HEK293 (cell line): ENCODE data around the gene TESK2.

Experiments used
- AEBP2 ChIP-seq: fragments of 450-650 bp; formaldehyde crosslinking; IDR thresholded peaks from 2 replicates; pipeline ENCODE4 v1.5.1; 2016; ENCODE audit warnings: missing biosample characterization, missing genetic modification characterization, borderline replicate concordance
- CTCF ChIP-seq: fragments of 450-650 bp; formaldehyde crosslinking; IDR thresholded peaks from 2 replicates; pipeline ENCODE4 v1.5.1; 2016; ENCODE audit warnings: missing biosample characterization, missing genetic modification characterization
- IKZF3 ChIP-seq: fragments of 450-650 bp; IDR thresholded peaks from 2 replicates; pipeline ENCODE4 v1.5.0; 2018; ENCODE audit warnings: missing biosample characterization, mild to moderate bottlenecking, missing genetic modification characterization, moderate library complexity
- KLF7 ChIP-seq: fragments of 450-650 bp; formaldehyde crosslinking; IDR thresholded peaks from 2 replicates; pipeline ENCODE4 v1.5.1; 2016; ENCODE audit warnings: missing biosample characterization, missing genetic modification characterization, borderline replicate concordance
- MEIS1 ChIP-seq: sonication (generic); formaldehyde crosslinking; IDR thresholded peaks from 2 replicates; pipeline ENCODE4 v1.8.1; 2022; ENCODE audit warnings: missing genetic modification reagents, mild to moderate bottlenecking, borderline replicate concordance
- OSR2 ChIP-seq: fragments of 450-650 bp; formaldehyde crosslinking; IDR thresholded peaks from 2 replicates; pipeline ENCODE4 v1.5.1; 2016; ENCODE audit warnings: missing biosample characterization, missing genetic modification characterization
- OVOL3 ChIP-seq: fragments of 450-650 bp; formaldehyde crosslinking; IDR thresholded peaks from 2 replicates; pipeline ENCODE4 v1.5.1; 2016; ENCODE audit warnings: missing biosample characterization, missing genetic modification characterization
- TSHZ1 ChIP-seq: fragments of 450-650 bp; formaldehyde crosslinking; IDR thresholded peaks from 2 replicates; pipeline ENCODE4 v1.5.1; 2016; ENCODE audit warnings: missing biosample characterization, missing genetic modification characterization, borderline replicate concordance
- WT1 ChIP-seq: fragments of 450-650 bp; formaldehyde crosslinking; IDR thresholded peaks from 2 replicates; pipeline ENCODE4 v1.5.1; 2016; ENCODE audit warnings: missing biosample characterization, missing genetic modification characterization
- YY2 ChIP-seq: fragments of 450-650 bp; formaldehyde crosslinking; IDR thresholded peaks from 2 replicates; pipeline ENCODE4 v1.5.1; 2016; ENCODE audit warnings: missing biosample characterization, missing genetic modification characterization
- ZBTB17 ChIP-seq: fragments of 450-650 bp; formaldehyde crosslinking; IDR thresholded peaks from 2 replicates; pipeline ENCODE4 v1.5.1; 2016; ENCODE audit warnings: missing biosample characterization, missing genetic modification characterization
- ZFP3 ChIP-seq: fragments of 450-650 bp; formaldehyde crosslinking; IDR thresholded peaks from 2 replicates; pipeline ENCODE4 v1.5.1; 2016; ENCODE audit warnings: low read depth, missing biosample characterization, missing genetic modification characterization
- ZNF169 ChIP-seq: fragments of 450-650 bp; formaldehyde crosslinking; IDR thresholded peaks from 2 replicates; pipeline ENCODE4 v1.5.1; 2016; ENCODE audit warnings: missing biosample characterization, missing genetic modification characterization
- ZNF366 ChIP-seq: fragments of 450-650 bp; formaldehyde crosslinking; conservative IDR thresholded peaks from 2 replicates; pipeline ENCODE4 v1.5.1; 2016; ENCODE audit warnings: missing biosample characterization, missing genetic modification characterization
- ZNF391 ChIP-seq: fragments of 450-650 bp; formaldehyde crosslinking; IDR thresholded peaks from 2 replicates; pipeline ENCODE4 v1.5.1; 2016; ENCODE audit warnings: low read depth, missing biosample characterization, missing genetic modification characterization, borderline replicate concordance
- ZNF423 ChIP-seq: fragments of 450-650 bp; formaldehyde crosslinking; IDR thresholded peaks from 2 replicates; pipeline ENCODE4 v1.5.1; 2016; ENCODE audit warnings: missing biosample characterization, missing genetic modification characterization
- ZNF449 ChIP-seq: fragments of 450-650 bp; formaldehyde crosslinking; IDR thresholded peaks from 2 replicates; pipeline ENCODE4 v1.5.1; 2017; ENCODE audit warnings: missing biosample characterization, mild to moderate bottlenecking, missing genetic modification characterization, moderate library complexity
- ZNF488 ChIP-seq: fragments of 450-650 bp; formaldehyde crosslinking; IDR thresholded peaks from 2 replicates; pipeline ENCODE4 v1.5.1; 2016; ENCODE audit warnings: missing biosample characterization, missing genetic modification characterization
- ZNF501 ChIP-seq: fragments of 450-650 bp; formaldehyde crosslinking; IDR thresholded peaks from 2 replicates; pipeline ENCODE4 v1.5.1; 2016; ENCODE audit warnings: missing biosample characterization, missing genetic modification characterization
- ZNF580 ChIP-seq: fragments of 450-650 bp; formaldehyde crosslinking; IDR thresholded peaks from 2 replicates; pipeline ENCODE4 v1.5.1; 2016; ENCODE audit warnings: missing biosample characterization, missing genetic modification characterization
- ZNF585B ChIP-seq: fragments of 450-650 bp; formaldehyde crosslinking; IDR thresholded peaks from 2 replicates; pipeline ENCODE4 v1.5.1; 2016; ENCODE audit warnings: missing biosample characterization, missing genetic modification characterization
- ZNF645 ChIP-seq: fragments of 450-650 bp; formaldehyde crosslinking; IDR thresholded peaks from 2 replicates; pipeline ENCODE4; 2016; ENCODE audit warnings: missing biosample characterization, missing genetic modification characterization
- ZNF660 ChIP-seq: fragments of 450-650 bp; IDR thresholded peaks from 2 replicates; pipeline ENCODE4 v1.5.1; 2018; ENCODE audit warnings: missing biosample characterization, mild to moderate bottlenecking, missing genetic modification characterization
- ZNF785 ChIP-seq: fragments of 450-650 bp; formaldehyde crosslinking; IDR thresholded peaks from 2 replicates; pipeline ENCODE4 v1.5.1; 2016; ENCODE audit warnings: missing biosample characterization, missing genetic modification characterization
- ZNF843 ChIP-seq: fragments of 450-650 bp; formaldehyde crosslinking; IDR thresholded peaks from 2 replicates; pipeline ENCODE4 v1.5.1; 2016; ENCODE audit warnings: missing biosample characterization, missing genetic modification characterization
- ZSCAN5A ChIP-seq: fragments of 450-650 bp; formaldehyde crosslinking; IDR thresholded peaks from 2 replicates; pipeline ENCODE4 v1.5.1; 2016; ENCODE audit warnings: missing biosample characterization, missing genetic modification characterization

The TESK2 gene

GRCh38 chr1:45303520-45304310 is 187.2 kb downstream of the TESK2 start (continued):
- TF ChIP-seq ZNF585B (tag by site-specific recombination) (peak; percentile 45), ZNF660 (tag by site-specific recombination) (peak; percentile 88), ZNF449 (peak; percentile 27; the same call in 1 of the 2 replicates), ZFP3 (0 out of 2 replicates have a peak, but pooled peaks have one; percentile 12), ZSCAN5A (tag by site-specific recombination) (peak; percentile 85; the same call in 1 of the 2 replicates), IKZF3 (tag by site-specific recombination) (peak; percentile 80), ZNF580 (tag by site-specific recombination) (peak; percentile 95), ZNF366 (tag by site-specific recombination) (peak; percentile 95), ZNF488 (tag by site-specific recombination) (no peak; the same call in 1 of the 2 replicates), KLF7 (tag by site-specific recombination) (peak; percentile 97), ZBTB17 (tag by site-specific recombination) (peak; percentile 99), MEIS1 (CRISPR knock-in tag) (no peak), ZNF843 (tag by site-specific recombination) (peak; percentile 79), CTCF (tag by site-specific recombination) (peak; percentile 100), ZNF785 (tag by site-specific recombination) (0 out of 2 replicates have a peak, but pooled peaks have one; percentile 51), ZNF645 (tag by site-specific recombination) (no peak), ZNF169 (tag by site-specific recombination) (peak; percentile 63; the same call in 1 of the 2 replicates), OSR2 (tag by site-specific recombination) (peak; percentile 73), WT1 (peak; percentile 73), ZNF391 (peak; percentile 96; the same call in 1 of the 2 replicates), TSHZ1 (tag by site-specific recombination) (peak; percentile 41; the same call in 1 of the 2 replicates), ZNF423 (peak; percentile 92), AEBP2 (tag by site-specific recombination) (no peak), ZNF501 (tag by site-specific recombination) (peak; percentile 97), YY2 (tag by site-specific recombination) (peak; percentile 43), OVOL3 (peak; percentile 80)
